ENCODE data around the gene BRD4.

DNA sequence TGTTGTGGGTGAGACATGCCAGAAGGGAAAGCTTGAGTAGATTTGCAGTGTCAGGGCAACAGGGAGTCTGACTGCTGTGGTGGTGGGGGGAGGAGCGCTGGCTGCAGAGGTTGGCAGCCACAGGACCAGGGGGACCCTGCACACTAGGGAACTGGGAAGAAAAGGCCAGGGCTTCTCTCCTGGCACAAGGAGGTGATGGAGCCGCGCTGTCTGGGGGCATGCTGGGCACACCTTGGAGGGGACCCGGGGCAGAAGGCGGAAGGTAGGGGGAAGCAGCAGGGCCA, 86.2 kb downstream of the BRD4 start:
- TF ChIP-seq TAF1 (IDR thresholded peaks at IDR 0.05; ENCODE audit: borderline replicate concordance, insufficient read depth, low read length) (no peak), POLR2AphosphoS5 (IDR thresholded peaks at IDR 0.05; ENCODE audit: low read depth, low read length) (no peak)
- TF ChIP-seq, protein P1, sequence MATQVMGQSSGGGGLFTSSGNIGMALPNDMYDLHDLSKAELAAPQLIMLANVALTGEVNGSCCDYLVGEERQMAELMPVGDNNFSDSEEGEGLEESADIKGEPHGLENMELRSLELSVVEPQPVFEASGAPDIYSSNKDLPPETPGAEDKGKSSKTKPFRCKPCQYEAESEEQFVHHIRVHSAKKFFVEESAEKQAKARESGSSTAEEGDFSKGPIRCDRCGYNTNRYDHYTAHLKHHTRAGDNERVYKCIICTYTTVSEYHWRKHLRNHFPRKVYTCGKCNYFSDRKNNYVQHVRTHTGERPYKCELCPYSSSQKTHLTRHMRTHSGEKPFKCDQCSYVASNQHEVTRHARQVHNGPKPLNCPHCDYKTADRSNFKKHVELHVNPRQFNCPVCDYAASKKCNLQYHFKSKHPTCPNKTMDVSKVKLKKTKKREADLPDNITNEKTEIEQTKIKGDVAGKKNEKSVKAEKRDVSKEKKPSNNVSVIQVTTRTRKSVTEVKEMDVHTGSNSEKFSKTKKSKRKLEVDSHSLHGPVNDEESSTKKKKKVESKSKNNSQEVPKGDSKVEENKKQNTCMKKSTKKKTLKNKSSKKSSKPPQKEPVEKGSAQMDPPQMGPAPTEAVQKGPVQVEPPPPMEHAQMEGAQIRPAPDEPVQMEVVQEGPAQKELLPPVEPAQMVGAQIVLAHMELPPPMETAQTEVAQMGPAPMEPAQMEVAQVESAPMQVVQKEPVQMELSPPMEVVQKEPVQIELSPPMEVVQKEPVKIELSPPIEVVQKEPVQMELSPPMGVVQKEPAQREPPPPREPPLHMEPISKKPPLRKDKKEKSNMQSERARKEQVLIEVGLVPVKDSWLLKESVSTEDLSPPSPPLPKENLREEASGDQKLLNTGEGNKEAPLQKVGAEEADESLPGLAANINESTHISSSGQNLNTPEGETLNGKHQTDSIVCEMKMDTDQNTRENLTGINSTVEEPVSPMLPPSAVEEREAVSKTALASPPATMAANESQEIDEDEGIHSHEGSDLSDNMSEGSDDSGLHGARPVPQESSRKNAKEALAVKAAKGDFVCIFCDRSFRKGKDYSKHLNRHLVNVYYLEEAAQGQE (IDR thresholded peaks at IDR 0.05; ENCODE audit: insufficient read depth in 1 of 2, low read depth in 2 of 2, low read length in 2 of 2): no peak
